ENCODE measurements around the gene FLRT3.

FLRT3 gene

DNA sequence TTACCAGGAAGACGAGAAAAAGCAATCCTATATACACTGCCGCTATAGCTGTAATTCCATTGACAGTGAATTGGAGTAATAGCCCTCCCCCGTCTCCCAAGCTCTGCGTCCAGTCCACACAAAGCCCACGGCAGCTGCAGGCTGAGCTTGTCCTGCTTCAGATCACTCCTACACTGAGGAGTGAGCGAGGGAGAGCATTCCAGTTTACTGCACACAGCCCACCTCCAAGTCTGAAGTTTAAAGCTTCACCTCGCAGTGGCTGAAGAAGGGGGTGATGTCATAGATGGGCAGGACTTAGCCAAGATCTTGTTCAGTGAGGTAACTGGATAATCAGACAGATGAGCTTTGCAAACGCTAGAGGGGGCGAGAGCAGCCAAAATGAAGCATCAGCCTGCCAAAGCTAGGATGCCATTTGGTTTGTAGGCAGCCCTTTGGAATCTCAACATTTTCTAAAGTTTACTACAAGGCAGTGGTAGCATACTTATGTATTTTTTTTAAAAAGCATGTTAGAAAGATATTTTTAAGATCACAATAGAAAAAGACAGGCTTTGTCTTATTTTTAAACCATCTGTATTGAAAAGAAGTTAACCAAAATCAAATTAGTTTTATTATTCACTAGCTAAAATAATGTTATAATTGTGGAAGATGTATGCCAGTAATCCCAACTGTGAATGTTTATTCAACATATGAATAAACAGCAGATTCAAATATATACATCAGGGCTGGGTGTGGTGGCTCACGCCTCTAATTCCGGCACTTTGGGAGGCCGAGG is at the start of gene FLRT3:
FLRT3 (minus strand) TSS at position 213 of the 772 bp plus-strand sequence. CDS start 10,106 bp downstream, outside the sequence.
- DNase-seq, result no peak

DNA sequence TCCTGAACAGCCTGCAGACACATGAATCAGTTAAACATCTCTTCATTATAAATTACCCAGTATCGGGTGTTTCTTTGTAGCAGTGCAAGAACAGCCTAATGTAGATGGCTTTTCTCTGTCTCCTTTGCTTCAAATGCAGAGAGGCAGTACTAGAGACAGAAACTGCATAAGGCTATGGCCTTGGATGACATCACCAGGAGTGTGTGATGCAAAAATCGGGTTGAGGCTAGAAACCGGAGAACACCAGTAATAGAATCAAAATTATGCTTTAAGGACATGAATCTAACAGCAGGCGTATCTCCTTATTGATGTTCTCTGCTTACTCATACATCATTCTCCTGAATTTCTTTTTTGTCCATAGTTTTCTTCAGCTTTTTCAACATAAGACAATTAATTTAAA is 49.3 kb upstream of the FLRT3 start:
- DNase-seq, result no peak

DNA sequence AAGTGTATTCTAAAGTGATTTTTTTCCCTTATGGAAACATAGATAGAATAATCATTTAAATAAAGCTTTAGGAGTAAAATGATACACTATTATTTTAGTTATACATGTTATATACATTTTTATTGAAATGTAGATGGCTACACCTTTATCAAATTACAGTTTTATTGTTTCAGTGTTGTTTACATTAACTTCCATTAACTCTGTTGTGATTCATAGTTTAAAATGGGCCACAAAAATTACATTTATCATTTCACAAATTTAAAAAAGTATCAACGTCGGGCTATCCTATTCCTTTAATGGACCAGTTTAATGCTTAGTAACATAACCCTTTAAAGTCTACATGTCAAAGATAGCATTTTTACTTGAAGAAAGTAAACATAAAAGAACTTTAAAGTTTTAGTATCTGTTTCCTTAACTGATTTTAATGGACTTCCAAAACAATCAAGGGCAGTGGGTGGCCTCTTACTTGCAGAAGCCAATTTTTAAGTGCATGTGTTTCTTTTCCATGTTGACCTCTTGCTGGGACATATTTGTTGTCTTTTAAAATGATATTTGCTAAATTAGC is 47.8 kb upstream of the FLRT3 start:
- no peak for DNase-seq

- no peak for DNase-seq
Measured at GRCh38 chr20:14384416-14385175, 47.2 kb upstream of the FLRT3 start.

DNA sequence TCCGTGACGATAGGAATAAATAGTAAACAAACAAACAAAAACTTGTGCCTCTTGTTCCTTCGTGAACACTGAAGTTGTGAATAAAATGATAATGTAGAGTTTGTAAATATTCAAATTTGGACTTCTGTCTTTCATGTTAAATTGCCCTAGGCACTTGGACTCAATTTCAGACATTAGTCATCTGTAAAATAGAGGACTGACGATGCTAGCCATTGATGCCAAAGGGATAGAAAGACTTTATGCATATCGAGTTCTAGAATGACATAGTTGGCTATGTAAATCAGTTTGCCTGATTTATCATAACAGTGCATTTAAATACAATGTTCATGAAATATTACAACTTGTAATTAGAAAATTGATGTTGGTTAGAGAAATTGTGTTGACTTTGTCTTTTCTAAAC is 45.9 kb upstream of the FLRT3 start:
- DNase-seq, result no peak

DNA sequence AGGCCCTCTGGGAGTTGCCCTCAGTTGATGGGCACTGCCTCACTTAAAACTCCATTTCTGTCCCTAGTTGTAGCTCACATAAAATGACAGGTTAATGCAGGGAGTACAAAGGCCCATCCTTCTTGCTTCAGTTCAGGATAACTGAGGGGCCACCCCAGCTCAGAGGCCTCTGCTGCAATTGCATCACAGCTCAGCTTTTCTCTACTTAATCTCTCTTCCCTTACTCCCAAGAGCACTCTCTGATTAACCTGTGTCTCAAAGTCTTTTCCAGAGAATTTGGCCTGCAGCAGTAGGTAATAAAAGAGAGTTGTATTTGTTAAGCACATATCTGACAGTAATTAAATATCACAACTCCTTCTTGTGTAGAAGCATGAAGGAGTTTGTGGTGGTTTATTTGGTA is 40.9 kb upstream of the FLRT3 start:
- DNase-seq, result no peak

GRCh38 chr20:14375416-14375985 is 38.1 kb upstream of the FLRT3 start:
- no peak for DNase-seq

DNA sequence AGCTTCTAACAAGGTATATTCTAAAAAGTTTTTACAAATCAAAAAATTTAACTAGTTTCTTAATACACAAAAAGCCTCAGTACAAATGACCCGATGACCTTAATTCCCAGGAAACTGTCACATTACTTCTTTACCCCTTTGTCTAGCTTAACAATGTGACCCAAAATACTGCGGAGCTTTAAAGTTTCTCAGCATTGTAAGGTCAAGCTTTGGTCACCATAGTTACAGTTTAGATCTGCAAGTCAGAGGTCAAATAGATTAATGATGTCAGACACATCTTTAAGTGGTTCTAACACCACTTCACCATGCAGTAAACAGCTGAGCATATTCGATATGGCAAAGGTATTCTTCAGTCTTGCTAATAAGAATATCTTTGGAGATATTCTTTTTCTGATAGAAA is 36.8 kb upstream of the FLRT3 start:
- no peak for DNase-seq

DNA sequence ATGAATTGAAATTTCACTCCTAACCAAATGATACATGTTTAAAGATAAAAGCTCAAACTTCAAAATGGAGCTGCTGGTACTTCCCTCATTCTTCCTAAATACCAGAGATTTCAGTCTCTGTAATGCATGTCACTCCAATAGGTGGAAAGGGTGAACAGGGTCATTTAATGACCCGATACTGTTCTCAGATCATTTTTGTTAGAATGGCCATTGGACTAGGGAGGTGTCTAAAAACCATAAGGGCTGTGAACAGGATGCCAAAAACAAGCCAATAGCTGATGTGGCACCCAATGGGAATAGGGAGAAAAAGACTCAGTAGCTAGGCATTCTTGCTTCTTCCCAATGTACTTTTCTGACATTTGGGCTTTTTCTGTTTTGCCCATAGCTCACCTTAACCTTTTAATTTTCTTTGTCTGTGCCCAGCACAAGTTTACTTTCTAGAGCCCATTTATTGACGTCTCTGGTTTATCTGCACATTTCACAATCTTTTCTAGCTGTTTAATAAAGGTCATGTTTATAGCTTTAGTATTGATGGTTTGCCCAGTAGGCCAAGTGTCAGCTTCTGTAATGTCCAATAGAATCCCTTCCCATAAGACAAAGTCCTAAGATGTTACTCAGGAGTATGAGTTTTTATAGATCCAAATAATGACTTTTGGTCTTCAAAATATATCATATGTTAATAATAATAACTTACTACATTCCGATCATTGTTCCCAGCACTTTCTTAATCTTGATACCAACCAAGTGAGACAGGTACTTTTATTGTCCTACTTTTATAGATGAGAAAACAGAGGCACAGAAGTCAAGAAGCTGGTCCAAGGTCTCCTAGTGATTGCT is 24.3 kb upstream of the FLRT3 start:
- no peak for DNase-seq

DNA sequence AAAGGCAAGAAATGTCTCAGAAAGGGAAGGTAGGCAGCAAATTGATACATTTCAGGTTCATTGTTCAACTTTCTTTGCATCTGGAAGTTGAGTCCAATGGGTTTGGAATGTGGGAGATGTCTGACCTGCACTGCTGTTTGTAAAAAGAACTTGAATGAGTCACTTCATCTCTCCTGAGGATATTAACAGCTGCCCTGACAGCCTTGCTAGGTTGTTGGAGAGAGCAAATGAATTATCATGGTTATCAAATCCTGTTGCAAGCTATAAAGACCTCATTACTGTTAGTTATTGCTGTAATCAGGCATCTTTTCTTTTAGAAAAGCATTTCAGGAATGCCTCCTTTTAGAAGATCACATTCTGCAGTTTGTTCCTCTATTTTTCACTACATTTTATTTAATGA is 23.0 kb upstream of the FLRT3 start:
- DNase-seq, result no peak

GRCh38 chr20:14355791-14356190 is 18.4 kb upstream of the FLRT3 start:
- no peak for DNase-seq

GRCh38 chr20:14344746-14345145 is 7.3 kb upstream of the FLRT3 start:
- DNase-seq, result no peak

DNA sequence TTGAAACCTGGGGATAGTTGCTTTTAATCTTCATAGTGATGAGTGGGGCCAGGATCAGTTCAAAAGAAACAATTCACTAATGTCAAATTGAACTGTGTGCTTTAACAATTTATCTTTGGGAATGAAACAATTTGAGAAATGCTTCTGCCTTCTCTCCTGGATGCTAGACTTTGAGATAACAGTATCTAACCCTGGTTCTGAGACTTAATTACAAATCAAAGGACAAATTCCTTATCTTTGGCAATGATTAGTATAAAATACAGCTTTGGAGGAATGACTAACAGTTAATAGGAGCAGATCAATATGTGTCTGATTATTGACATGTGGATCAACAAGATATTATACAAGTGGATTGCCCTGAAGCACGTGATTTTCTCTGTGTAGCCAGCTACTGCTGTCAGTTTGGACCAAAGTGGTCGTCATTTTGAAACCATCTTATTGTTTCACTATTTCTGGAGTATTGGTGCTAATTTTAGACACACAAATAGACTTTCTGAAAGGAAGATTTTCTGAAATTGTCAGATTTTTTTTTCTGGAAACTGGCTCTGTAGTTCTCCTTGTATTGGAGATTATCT is 6.2 kb upstream of the FLRT3 start:
- no peak for DNase-seq

GRCh38 chr20:14342918-14343317 is 5.5 kb upstream of the FLRT3 start:
- no peak for DNase-seq

- DNase-seq, result no peak
Measured at GRCh38 chr20:14341801-14342200, 4.4 kb upstream of the FLRT3 start.

- no peak for DNase-seq
Measured at GRCh38 chr20:14336686-14337085, 726 bp downstream of the FLRT3 start.

- no peak for DNase-seq
Measured at GRCh38 chr20:14335052-14335451, 2.4 kb downstream of the FLRT3 start.

GRCh38 chr20:14334306-14334930 is 3.0 kb downstream of the FLRT3 start:
- no peak for DNase-seq

GRCh38 chr20:14333721-14334120 is 3.7 kb downstream of the FLRT3 start:
- no peak for DNase-seq

DNA sequence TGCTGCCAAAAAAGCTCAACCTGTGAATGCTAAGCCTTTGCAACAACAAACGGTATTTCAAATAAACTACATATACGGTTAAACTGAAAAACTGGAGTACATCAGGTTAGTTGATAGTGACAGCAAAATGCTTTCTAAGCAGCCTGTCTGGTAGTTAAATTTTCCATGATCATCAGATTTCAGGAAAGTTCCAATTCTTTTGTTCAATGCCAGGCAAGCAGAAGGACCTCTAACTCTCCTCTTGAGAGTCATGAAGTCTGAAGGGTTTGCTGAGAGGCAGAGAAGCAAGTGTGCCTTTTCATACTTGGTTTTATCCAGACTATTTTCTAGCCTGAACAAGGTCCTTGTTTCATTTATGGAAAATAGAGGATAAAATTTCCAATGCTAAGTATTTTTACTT is 4.5 kb downstream of the FLRT3 start:
- no peak for DNase-seq

- no peak for DNase-seq
Measured at GRCh38 chr20:14331646-14332045, 5.8 kb downstream of the FLRT3 start.

- no peak for DNase-seq
Measured at GRCh38 chr20:14319704-14320103, 17.7 kb downstream of the FLRT3 start.
